HepG2 (cell line): Measurements from ENCODE around the gene RARG. TPM values are rescaled to one million over a fixed set of nuclear protein-coding genes. Genes with fewer than 3 reads are reported as not detected.

Source experiments
- KLF13 ChIP-seq: sonication (generic); formaldehyde crosslinking; IDR thresholded peaks from 2 replicates; pipeline ENCODE4 v1.4.0; 2020; ENCODE audit warnings: mild to moderate bottlenecking, missing genetic modification reagents
- PCBP1 ChIP-seq: fragments of 200-400 bp; formaldehyde crosslinking; IDR thresholded peaks from 2 replicates; pipeline ENCODE4 v1.6.1; 2017; ENCODE audit warnings: mild to moderate bottlenecking, low read depth, low read length, borderline replicate concordance
- SAFB2 ChIP-seq: sonication (generic); formaldehyde crosslinking; IDR thresholded peaks from 2 replicates; pipeline ENCODE4 v1.5.1; 2020; ENCODE audit warnings: missing genetic modification reagents, low read depth, mild to moderate bottlenecking, borderline replicate concordance
- SRSF4 ChIP-seq: fragments of 200-400 bp; formaldehyde crosslinking; IDR thresholded peaks from one replicate; pipeline ENCODE4 v1.6.1; 2018; ENCODE audit warnings: mild to moderate bottlenecking, low read depth, low read length, moderate library complexity; ENCODE audit not compliant: poor library complexity, severe bottlenecking
- ZNF12 ChIP-seq: sonication (generic); formaldehyde crosslinking; IDR thresholded peaks from 2 replicates; pipeline ENCODE4 v1.5.0; 2020; ENCODE audit warnings: missing genetic modification reagents
- ZNF317 ChIP-seq: sonication (generic); formaldehyde crosslinking; IDR thresholded peaks from 2 replicates; pipeline ENCODE4 v1.5.0; 2020; ENCODE audit warnings: mild to moderate bottlenecking, missing genetic modification reagents
- ZNF598 ChIP-seq: sonication (generic); formaldehyde crosslinking; IDR thresholded peaks from 2 replicates; pipeline ENCODE4 v1.5.1; 2020; ENCODE audit warnings: mild to moderate bottlenecking, missing genetic modification reagents, borderline replicate concordance
- polyA plus RNA-seq, 8 experiments: library from polyadenylated mRNA; depleted of rRNA in 3 of 8; stranded (reverse) in 7 of 8; unstranded in 1 of 8; fragments of >200 nt; fragmentation: Illumina TruSeq in 4 of 8; extraction: Trizol in 4 of 8; gene quantifications; 2 replicates each; pipeline versions ENCODE4 v1.2.1 to v1.2.3, GENCODE V29; 2011 to 2016; ENCODE audit warnings: low read depth in 4 of 8, missing spikeins in 1 of 8, mixed read lengths in 1 of 8; ENCODE audit not compliant: insufficient read depth in 1 of 8
- total RNA-seq, 5 experiments: library from RNA; depleted of rRNA; stranded (reverse); fragments of >200 nt; fragmentation: Illumina TruSeq; extraction: Trizol; gene quantifications; 2 replicates each; pipeline ENCODE4 v1.2.3, GENCODE V29; 2016; ENCODE audit warnings: low read depth in 1 of 5
- TF ChIP-seq, protein P1 (sequence below): fragments of 450-650 bp; IDR thresholded peaks from 2 replicates; pipeline ENCODE4 v1.6.1; 2017; ENCODE audit warnings: mild to moderate bottlenecking
- TF ChIP-seq, protein P2 (sequence below): sonication (generic); formaldehyde crosslinking; IDR thresholded peaks from 2 replicates; pipeline ENCODE4 v1.4.0; 2020; ENCODE audit warnings: mild to moderate bottlenecking, missing genetic modification reagents
- TF ChIP-seq, protein P3 (sequence below): sonication (generic); formaldehyde crosslinking; IDR thresholded peaks from 2 replicates; pipeline ENCODE4 v1.8.1; 2023; ENCODE audit warnings: mild to moderate bottlenecking, missing genetic modification reagents
- TF ChIP-seq, protein P4 (sequence below): sonication (generic); formaldehyde crosslinking; IDR thresholded peaks from 2 replicates; pipeline ENCODE4 v1.5.1; 2020; ENCODE audit warnings: missing genetic modification reagents, mild to moderate bottlenecking, borderline replicate concordance
- TF ChIP-seq, protein P5 (sequence below): IDR thresholded peaks from 2 replicates; pipeline ENCODE4 v1.6.1; 2018; ENCODE audit warnings: missing genetic modification reagents
- TF ChIP-seq, protein P6 (sequence below): sonication (generic); formaldehyde crosslinking; IDR thresholded peaks from 2 replicates; pipeline ENCODE4 v1.4.0; 2020; ENCODE audit warnings: missing genetic modification reagents
- TF ChIP-seq, protein P7 (sequence below): sonication (generic); formaldehyde crosslinking; IDR thresholded peaks from 2 replicates; pipeline ENCODE4 v1.5.0; 2020; ENCODE audit warnings: missing genetic modification reagents
- TF ChIP-seq, protein P8 (sequence below): sonication (generic); formaldehyde crosslinking; IDR thresholded peaks from 2 replicates; pipeline ENCODE4 v1.5.0; 2020; ENCODE audit warnings: missing genetic modification reagents, mild to moderate bottlenecking, borderline replicate concordance

The RARG gene
- total and polyA plus RNA-seq, 2 of the 13 experiments (the other 11 are each of a cell fraction or from before 2014, with no cell fraction given): 0.77 to 1.5 TPM

DNA sequence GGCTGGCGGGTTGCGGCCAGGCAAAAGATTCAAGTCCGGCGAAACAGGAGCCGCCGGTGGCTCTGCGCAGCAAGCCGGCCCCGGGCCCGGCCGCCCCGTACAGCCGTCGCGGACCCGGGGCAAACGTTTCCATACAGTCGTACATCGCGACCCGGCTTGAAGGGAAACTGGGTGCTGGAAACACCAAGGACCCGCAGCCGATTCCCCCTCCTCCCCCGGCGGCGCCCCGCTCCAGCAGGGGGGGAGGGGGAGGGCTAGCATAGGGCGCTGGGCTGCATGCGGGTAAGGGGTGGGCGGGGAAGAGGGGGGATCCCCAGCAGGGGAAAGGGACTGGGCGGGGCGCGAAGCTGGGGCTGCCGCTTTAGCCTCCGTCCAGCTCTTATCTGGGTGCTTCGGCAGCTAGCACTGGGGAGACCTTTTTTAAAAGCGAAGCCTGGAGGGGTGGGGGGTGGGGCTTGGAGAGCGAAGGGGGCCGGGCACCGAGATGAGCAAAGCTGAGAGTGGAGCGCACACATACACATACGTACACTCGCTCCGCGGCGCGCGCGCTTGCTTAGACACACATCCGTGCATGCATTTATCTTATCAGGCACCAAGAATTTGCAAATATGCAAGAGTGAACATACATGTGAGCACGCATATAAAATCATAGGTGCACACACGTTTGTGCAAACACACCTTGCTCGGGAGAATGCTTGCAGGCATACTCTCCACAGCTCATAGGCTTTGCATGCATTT, 11.9 kb downstream of the RARG start (continued):
- TF ChIP-seq, protein P1, sequence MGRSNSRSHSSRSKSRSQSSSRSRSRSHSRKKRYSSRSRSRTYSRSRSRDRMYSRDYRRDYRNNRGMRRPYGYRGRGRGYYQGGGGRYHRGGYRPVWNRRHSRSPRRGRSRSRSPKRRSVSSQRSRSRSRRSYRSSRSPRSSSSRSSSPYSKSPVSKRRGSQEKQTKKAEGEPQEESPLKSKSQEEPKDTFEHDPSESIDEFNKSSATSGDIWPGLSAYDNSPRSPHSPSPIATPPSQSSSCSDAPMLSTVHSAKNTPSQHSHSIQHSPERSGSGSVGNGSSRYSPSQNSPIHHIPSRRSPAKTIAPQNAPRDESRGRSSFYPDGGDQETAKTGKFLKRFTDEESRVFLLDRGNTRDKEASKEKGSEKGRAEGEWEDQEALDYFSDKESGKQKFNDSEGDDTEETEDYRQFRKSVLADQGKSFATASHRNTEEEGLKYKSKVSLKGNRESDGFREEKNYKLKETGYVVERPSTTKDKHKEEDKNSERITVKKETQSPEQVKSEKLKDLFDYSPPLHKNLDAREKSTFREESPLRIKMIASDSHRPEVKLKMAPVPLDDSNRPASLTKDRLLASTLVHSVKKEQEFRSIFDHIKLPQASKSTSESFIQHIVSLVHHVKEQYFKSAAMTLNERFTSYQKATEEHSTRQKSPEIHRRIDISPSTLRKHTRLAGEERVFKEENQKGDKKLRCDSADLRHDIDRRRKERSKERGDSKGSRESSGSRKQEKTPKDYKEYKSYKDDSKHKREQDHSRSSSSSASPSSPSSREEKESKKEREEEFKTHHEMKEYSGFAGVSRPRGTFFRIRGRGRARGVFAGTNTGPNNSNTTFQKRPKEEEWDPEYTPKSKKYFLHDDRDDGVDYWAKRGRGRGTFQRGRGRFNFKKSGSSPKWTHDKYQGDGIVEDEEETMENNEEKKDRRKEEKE: no peak
- TF ChIP-seq ZNF598 (CRISPR knock-in tag) (no peak), ZNF317 (CRISPR knock-in tag) (no peak), PCBP1 (no peak), ZNF12 (CRISPR knock-in tag) (peak; percentile 66; the same call in 1 of the 2 replicates), KLF13 (CRISPR knock-in tag) (no peak), SRSF4 (no peak), SAFB2 (CRISPR knock-in tag) (no peak)
- TF ChIP-seq, protein P2, sequence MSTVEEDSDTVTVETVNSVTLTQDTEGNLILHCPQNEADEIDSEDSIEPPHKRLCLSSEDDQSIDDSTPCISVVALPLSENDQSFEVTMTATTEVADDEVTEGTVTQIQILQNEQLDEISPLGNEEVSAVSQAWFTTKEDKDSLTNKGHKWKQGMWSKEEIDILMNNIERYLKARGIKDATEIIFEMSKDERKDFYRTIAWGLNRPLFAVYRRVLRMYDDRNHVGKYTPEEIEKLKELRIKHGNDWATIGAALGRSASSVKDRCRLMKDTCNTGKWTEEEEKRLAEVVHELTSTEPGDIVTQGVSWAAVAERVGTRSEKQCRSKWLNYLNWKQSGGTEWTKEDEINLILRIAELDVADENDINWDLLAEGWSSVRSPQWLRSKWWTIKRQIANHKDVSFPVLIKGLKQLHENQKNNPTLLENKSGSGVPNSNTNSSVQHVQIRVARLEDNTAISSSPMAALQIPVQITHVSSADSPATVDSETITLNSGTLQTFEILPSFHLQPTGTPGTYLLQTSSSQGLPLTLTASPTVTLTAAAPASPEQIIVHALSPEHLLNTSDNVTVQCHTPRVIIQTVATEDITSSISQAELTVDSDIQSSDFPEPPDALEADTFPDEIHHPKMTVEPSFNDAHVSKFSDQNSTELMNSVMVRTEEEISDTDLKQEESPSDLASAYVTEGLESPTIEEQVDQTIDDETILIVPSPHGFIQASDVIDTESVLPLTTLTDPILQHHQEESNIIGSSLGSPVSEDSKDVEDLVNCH (CRISPR knock-in tag): no peak
- TF ChIP-seq, protein P3, sequence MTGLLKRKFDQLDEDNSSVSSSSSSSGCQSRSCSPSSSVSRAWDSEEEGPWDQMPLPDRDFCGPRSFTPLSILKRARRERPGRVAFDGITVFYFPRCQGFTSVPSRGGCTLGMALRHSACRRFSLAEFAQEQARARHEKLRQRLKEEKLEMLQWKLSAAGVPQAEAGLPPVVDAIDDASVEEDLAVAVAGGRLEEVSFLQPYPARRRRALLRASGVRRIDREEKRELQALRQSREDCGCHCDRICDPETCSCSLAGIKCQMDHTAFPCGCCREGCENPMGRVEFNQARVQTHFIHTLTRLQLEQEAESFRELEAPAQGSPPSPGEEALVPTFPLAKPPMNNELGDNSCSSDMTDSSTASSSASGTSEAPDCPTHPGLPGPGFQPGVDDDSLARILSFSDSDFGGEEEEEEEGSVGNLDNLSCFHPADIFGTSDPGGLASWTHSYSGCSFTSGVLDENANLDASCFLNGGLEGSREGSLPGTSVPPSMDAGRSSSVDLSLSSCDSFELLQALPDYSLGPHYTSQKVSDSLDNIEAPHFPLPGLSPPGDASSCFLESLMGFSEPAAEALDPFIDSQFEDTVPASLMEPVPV: no peak
- TF ChIP-seq, protein P4, sequence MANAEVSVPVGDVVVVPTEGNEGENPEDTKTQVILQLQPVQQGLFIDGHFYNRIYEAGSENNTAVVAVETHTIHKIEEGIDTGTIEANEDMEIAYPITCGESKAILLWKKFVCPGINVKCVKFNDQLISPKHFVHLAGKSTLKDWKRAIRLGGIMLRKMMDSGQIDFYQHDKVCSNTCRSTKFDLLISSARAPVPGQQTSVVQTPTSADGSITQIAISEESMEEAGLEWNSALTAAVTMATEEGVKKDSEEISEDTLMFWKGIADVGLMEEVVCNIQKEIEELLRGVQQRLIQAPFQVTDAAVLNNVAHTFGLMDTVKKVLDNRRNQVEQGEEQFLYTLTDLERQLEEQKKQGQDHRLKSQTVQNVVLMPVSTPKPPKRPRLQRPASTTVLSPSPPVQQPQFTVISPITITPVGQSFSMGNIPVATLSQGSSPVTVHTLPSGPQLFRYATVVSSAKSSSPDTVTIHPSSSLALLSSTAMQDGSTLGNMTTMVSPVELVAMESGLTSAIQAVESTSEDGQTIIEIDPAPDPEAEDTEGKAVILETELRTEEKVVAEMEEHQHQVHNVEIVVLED (CRISPR knock-in tag): no peak
- TF ChIP-seq, protein P5, sequence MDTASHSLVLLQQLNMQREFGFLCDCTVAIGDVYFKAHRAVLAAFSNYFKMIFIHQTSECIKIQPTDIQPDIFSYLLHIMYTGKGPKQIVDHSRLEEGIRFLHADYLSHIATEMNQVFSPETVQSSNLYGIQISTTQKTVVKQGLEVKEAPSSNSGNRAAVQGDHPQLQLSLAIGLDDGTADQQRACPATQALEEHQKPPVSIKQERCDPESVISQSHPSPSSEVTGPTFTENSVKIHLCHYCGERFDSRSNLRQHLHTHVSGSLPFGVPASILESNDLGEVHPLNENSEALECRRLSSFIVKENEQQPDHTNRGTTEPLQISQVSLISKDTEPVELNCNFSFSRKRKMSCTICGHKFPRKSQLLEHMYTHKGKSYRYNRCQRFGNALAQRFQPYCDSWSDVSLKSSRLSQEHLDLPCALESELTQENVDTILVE (CRISPR knock-in tag): no peak
- TF ChIP-seq, protein P6, sequence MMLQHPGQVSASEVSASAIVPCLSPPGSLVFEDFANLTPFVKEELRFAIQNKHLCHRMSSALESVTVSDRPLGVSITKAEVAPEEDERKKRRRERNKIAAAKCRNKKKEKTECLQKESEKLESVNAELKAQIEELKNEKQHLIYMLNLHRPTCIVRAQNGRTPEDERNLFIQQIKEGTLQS: no peak
- TF ChIP-seq, protein P7, sequence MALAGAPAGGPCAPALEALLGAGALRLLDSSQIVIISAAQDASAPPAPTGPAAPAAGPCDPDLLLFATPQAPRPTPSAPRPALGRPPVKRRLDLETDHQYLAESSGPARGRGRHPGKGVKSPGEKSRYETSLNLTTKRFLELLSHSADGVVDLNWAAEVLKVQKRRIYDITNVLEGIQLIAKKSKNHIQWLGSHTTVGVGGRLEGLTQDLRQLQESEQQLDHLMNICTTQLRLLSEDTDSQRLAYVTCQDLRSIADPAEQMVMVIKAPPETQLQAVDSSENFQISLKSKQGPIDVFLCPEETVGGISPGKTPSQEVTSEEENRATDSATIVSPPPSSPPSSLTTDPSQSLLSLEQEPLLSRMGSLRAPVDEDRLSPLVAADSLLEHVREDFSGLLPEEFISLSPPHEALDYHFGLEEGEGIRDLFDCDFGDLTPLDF (CRISPR knock-in tag): no peak
- TF ChIP-seq, protein P8, sequence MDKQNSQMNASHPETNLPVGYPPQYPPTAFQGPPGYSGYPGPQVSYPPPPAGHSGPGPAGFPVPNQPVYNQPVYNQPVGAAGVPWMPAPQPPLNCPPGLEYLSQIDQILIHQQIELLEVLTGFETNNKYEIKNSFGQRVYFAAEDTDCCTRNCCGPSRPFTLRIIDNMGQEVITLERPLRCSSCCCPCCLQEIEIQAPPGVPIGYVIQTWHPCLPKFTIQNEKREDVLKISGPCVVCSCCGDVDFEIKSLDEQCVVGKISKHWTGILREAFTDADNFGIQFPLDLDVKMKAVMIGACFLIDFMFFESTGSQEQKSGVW: no peak
